ENCODE data around the gene AFF3. TPM values are rescaled to one million over a fixed set of nuclear protein-coding genes. Genes with fewer than 3 reads are reported as not detected.

The AFF3 gene
- total RNA-seq, 1 donor from 2014 or later = 12.2 TPM

DNA sequence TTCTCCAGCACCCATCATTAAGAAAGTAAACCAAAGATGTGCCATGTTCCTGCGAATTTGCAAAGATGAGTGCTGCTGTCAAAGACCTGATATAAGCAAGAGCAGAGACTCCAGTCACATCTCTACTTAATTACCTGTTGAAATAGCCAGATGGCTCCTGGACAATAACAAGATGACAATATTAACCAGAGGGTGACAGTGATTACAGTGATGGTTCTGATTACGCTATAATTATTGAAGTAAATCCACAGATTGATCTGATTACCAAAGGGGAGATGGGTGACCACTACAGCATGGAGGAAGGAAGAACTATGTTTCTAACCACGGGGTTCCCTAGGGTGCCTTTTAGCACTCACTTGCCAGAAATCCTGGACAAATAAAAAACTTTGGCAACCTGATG lies 36.5 kb upstream of the AFF3 start:
- Mint-ChIP-seq H3K27ac (ENCODE audit: unreplicated experiment) (no peak overlapping the region), H3K9me3 (ENCODE audit: unreplicated experiment) (no peaks in the 10 kb centered on the region), H3K36me3 (ENCODE audit: low read depth, unreplicated experiment) (no peaks in the 10 kb centered on the region), H3K4me3 (ENCODE audit: unreplicated experiment) (no peak overlapping the region), H3K27me3 (ENCODE audit: unreplicated experiment) (peaks cover 6% of the 10 kb centered on the region), H3K4me1 (ENCODE audit: unreplicated experiment) (no peaks in the 10 kb centered on the region)
- TF ChIP-seq, protein P1, sequence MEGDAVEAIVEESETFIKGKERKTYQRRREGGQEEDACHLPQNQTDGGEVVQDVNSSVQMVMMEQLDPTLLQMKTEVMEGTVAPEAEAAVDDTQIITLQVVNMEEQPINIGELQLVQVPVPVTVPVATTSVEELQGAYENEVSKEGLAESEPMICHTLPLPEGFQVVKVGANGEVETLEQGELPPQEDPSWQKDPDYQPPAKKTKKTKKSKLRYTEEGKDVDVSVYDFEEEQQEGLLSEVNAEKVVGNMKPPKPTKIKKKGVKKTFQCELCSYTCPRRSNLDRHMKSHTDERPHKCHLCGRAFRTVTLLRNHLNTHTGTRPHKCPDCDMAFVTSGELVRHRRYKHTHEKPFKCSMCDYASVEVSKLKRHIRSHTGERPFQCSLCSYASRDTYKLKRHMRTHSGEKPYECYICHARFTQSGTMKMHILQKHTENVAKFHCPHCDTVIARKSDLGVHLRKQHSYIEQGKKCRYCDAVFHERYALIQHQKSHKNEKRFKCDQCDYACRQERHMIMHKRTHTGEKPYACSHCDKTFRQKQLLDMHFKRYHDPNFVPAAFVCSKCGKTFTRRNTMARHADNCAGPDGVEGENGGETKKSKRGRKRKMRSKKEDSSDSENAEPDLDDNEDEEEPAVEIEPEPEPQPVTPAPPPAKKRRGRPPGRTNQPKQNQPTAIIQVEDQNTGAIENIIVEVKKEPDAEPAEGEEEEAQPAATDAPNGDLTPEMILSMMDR (IDR thresholded peaks at IDR 0.05; ENCODE audit: unreplicated experiment) = no peak
- no peak for DNase-seq (ENCODE audit: low spot score)

DNA sequence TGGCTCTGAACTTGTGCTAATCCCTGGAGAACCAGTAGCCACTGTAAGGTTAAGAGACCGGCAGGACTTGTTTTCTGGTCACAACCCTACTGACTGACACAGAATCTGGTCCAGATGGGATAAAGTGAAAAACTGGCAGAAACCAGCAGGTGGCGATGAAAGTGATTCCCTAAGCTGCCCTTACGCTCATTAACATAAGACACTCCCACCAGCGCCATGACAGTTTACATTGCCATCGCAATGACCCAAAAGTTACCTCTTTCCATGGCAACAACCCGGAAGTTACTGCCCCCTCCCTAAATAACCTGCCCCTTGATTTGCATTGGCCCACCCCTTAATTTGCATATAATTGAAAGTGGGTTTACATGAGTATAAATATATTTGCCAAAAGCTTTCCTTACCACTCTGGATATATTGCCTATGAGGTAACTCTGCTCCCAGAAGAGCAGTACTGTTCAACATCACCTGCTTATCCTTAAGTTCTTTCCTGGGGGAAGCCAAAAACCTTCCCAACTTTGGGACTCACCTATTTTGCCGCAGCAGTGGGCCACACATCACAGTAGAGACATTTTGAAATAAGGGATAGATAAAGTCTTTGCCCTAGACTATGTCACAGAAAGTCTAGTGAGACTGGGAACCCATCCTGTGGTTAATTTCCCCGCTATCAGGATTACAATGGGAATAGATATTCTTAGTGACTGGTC lies 35.8 kb upstream of the AFF3 start:
- no peak overlapping the region for H3K27ac Mint-ChIP-seq (ENCODE audit: unreplicated experiment)
- H3K4me3 Mint-ChIP-seq (ENCODE audit: unreplicated experiment) = peak overlapping the region; percentile 34
- no peaks in the 10 kb centered on the region for H3K9me3 Mint-ChIP-seq (ENCODE audit: unreplicated experiment)

DNA sequence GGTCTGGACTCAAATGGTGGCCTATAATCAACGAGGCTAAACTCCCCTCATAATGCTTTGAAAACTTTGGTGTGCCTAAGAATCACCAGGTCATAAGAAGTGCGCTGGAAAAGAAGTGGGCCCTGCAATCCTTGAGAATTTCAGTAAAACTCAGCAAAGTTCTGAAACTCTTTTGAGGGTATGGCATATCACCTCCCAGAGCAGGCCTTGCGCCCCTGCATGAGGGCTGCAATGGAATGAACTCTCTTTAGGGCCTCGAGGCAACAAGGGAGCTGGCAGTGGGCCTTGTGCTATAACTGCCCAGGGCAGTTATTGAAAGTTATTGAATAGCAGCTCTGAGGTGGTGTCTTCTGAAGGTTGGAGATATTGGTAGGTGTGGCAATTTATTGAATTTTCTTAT lies 34.5 kb upstream of the AFF3 start:
- TF ChIP-seq, protein P1 (IDR thresholded peaks at IDR 0.05; ENCODE audit: unreplicated experiment) = no peak
- Mint-ChIP-seq H3K9me3 (ENCODE audit: unreplicated experiment) (no peaks in the 10 kb centered on the region), H3K27me3 (ENCODE audit: unreplicated experiment) (peaks cover 3% of the 10 kb centered on the region), H3K27ac (ENCODE audit: unreplicated experiment) (no peak overlapping the region), H3K4me3 (ENCODE audit: unreplicated experiment) (no peak overlapping the region), H3K36me3 (ENCODE audit: low read depth, unreplicated experiment) (no peaks in the 10 kb centered on the region), H3K4me1 (ENCODE audit: unreplicated experiment) (no peaks in the 10 kb centered on the region)
- no peak for DNase-seq (ENCODE audit: low spot score)

More for the DNA sequence above, 35.8 kb upstream of the AFF3 start:
- no peaks in the 10 kb centered on the region for H3K36me3 Mint-ChIP-seq (ENCODE audit: low read depth, unreplicated experiment)
- TF ChIP-seq, protein P1 (IDR thresholded peaks at IDR 0.05; ENCODE audit: unreplicated experiment) = peak; percentile 72
- H3K27me3 Mint-ChIP-seq (ENCODE audit: unreplicated experiment) = peaks cover 6% of the 10 kb centered on the region
- no peaks in the 10 kb centered on the region for H3K4me1 Mint-ChIP-seq (ENCODE audit: unreplicated experiment)
- DNase-seq (ENCODE audit: low spot score) = peak; percentile 63

DNA sequence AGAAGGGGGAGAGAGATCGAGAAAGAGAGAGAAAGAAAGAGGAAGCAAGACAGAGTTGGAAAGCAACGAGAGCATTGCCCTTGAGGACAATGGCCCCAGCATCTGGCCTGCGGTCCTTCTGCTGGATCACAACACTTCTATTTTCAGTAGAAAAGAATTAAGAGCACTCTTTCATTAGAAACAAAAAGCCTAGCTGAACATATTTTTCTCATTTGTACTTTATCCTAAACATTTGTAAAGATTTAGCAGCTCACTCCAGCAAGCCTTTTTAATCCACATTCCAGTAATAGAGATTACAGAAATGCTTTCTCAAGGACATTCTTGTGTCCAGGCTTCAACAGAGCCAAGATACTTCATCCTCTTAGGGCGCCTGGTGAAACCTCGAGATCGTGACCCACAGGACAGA lies 31.6 kb upstream of the AFF3 start:
- TF ChIP-seq, protein P1 (IDR thresholded peaks at IDR 0.05; ENCODE audit: unreplicated experiment) = no peak
- no peaks in the 10 kb centered on the region for H3K36me3 Mint-ChIP-seq (ENCODE audit: low read depth, unreplicated experiment)

DNA sequence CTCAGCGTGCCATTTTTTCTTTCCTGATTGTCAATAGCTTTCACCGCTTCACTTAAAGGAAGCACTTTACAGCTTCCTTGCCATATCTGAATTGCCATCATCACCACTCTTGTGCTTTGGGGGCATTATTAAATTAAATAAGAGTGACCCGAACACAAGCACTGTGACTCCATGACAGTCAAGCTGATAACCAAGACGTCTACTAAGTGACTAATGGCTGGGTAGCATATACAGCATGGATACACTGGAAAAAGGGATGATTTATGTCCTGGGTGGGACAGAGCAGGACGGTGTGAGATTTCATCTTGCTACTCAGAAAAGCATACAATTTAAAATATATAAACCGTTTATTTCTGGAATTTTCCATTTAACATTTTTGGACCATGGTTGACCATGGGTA lies 24.3 kb upstream of the AFF3 start:
- no peaks in the 10 kb centered on the region for H3K27me3 Mint-ChIP-seq (ENCODE audit: unreplicated experiment)
- TF ChIP-seq, protein P1 (IDR thresholded peaks at IDR 0.05; ENCODE audit: unreplicated experiment) = no peak
- H3K4me3 Mint-ChIP-seq (ENCODE audit: unreplicated experiment) = no peak overlapping the region
- DNase-seq (ENCODE audit: low spot score) = no peak
- H3K4me1 Mint-ChIP-seq (ENCODE audit: unreplicated experiment) = no peaks in the 10 kb centered on the region
- no peaks in the 10 kb centered on the region for H3K36me3 Mint-ChIP-seq (ENCODE audit: low read depth, unreplicated experiment)
- H3K9me3 Mint-ChIP-seq (ENCODE audit: unreplicated experiment) = no peaks in the 10 kb centered on the region
- no peak overlapping the region for H3K27ac Mint-ChIP-seq (ENCODE audit: unreplicated experiment)

More for the DNA sequence above, 31.6 kb upstream of the AFF3 start:
- H3K27me3 Mint-ChIP-seq (ENCODE audit: unreplicated experiment) = peaks cover 2% of the 10 kb centered on the region
- H3K4me3 Mint-ChIP-seq (ENCODE audit: unreplicated experiment) = no peak overlapping the region
- H3K9me3 Mint-ChIP-seq (ENCODE audit: unreplicated experiment) = no peaks in the 10 kb centered on the region
- no peaks in the 10 kb centered on the region for H3K4me1 Mint-ChIP-seq (ENCODE audit: unreplicated experiment)
- DNase-seq (ENCODE audit: low spot score) = no peak
- no peak overlapping the region for H3K27ac Mint-ChIP-seq (ENCODE audit: unreplicated experiment)
